Measurements from ENCODE around the gene OPA1. TPM values are rescaled to one million over a fixed set of nuclear protein-coding genes. Genes with fewer than 3 reads are reported as not detected.

Gene OPA1
- total RNA-seq, 2 experiments from 2014 or later = 56.1 to 57.6 TPM

- no peaks in the 10 kb centered on the region for H3K9me3 ChIP-seq (ENCODE audit: control insufficient read depth in 1 of 2, insufficient read depth in 1 of 2, low read length in 2 of 2)
- H3K9me3 Mint-ChIP-seq = no peaks in the 10 kb centered on the region
- POLR2A ChIA-PET = no interaction called here
- H3K27ac ChIP-seq (ENCODE audit: low read depth in 1 of 2, low read length in 2 of 2) = no peak overlapping the region
- no peaks in the 10 kb centered on the region for H3K27me3 Mint-ChIP-seq
- no peaks in the 10 kb centered on the region for H3K36me3 Mint-ChIP-seq (ENCODE audit: low read depth)
- DNase-seq (no peak), ATAC-seq (ENCODE audit: poor library complexity) (no peak)
- no peaks in the 10 kb centered on the region for H3K4me1 Mint-ChIP-seq (ENCODE audit: low read depth)
- no peak for TF ChIP-seq CTCF (IDR thresholded peaks at IDR 0.05)
- H3K27ac Mint-ChIP-seq = no peak overlapping the region
- intact Hi-C loops (cut with DNase I, micrococcal nuclease) = no loop called here
- CTCF ChIA-PET = no interaction called here
- no peaks in the 10 kb centered on the region for H3K4me1 ChIP-seq (ENCODE audit: insufficient read depth, low read length)
- no peak overlapping the region for H3K4me3 Mint-ChIP-seq
- no peak overlapping the region for H3K4me3 ChIP-seq (ENCODE audit: low read length)
- H3K36me3 ChIP-seq (ENCODE audit: insufficient read depth, low read length) = no peaks in the 10 kb centered on the region
- no peaks in the 10 kb centered on the region for H3K27me3 ChIP-seq (ENCODE audit: control insufficient read depth in 1 of 2, insufficient read depth in 2 of 2, low read length in 2 of 2)
These were observed 7.5 kb upstream of the OPA1 start for GRCh38 chr3:193585530-193585929.

GRCh38 chr3:193586526-193586925 lies 6.5 kb upstream of the OPA1 start:
- DNase-seq (no peak), ATAC-seq (ENCODE audit: poor library complexity) (no peak)
- TF ChIP-seq CTCF (IDR thresholded peaks at IDR 0.05) = no peak
- intact Hi-C loops (cut with DNase I, micrococcal nuclease) = no loop called here
- Histone ChIP-seq H3K4me3 (ENCODE audit: low read length) (no peak overlapping the region), H3K36me3 (ENCODE audit: insufficient read depth, low read length) (no peaks in the 10 kb centered on the region), H3K27ac (ENCODE audit: low read depth in 1 of 2, low read length in 2 of 2) (no peak overlapping the region), H3K9me3 (ENCODE audit: control insufficient read depth in 1 of 2, insufficient read depth in 1 of 2, low read length in 2 of 2) (no peaks in the 10 kb centered on the region), H3K4me1 (ENCODE audit: insufficient read depth, low read length) (no peaks in the 10 kb centered on the region), H3K27me3 (ENCODE audit: control insufficient read depth in 1 of 2, insufficient read depth in 2 of 2, low read length in 2 of 2) (no peaks in the 10 kb centered on the region)
- no peak overlapping the region for H3K4me3 Mint-ChIP-seq
- no peaks in the 10 kb centered on the region for H3K9me3 Mint-ChIP-seq
- H3K4me1 Mint-ChIP-seq (ENCODE audit: low read depth) = peaks cover 2% of the 10 kb centered on the region
- no peak overlapping the region for H3K27ac Mint-ChIP-seq
- ChIA-PET CTCF (interaction anchor here (0.5 kb wide), 1 partner anchor 699 kb away, joined by 4 read pairs; no protein-coding TSS in a partner anchor), POLR2A (no interaction called here)
- H3K36me3 Mint-ChIP-seq (ENCODE audit: low read depth) = no peaks in the 10 kb centered on the region
- no peaks in the 10 kb centered on the region for H3K27me3 Mint-ChIP-seq

GRCh38 chr3:193589129-193589528 lies 3.9 kb upstream of the OPA1 start:
- Histone ChIP-seq H3K36me3 (ENCODE audit: insufficient read depth, low read length) (no peaks in the 10 kb centered on the region), H3K9me3 (ENCODE audit: control insufficient read depth in 1 of 2, insufficient read depth in 1 of 2, low read length in 2 of 2) (no peaks in the 10 kb centered on the region), H3K4me1 (ENCODE audit: insufficient read depth, low read length) (peaks cover 16% of the 10 kb centered on the region), H3K4me3 (ENCODE audit: low read length) (no peak overlapping the region), H3K27me3 (ENCODE audit: control insufficient read depth in 1 of 2, insufficient read depth in 2 of 2, low read length in 2 of 2) (no peaks in the 10 kb centered on the region), H3K27ac (ENCODE audit: low read depth in 1 of 2, low read length in 2 of 2) (no peak overlapping the region)
- no peaks in the 10 kb centered on the region for H3K27me3 Mint-ChIP-seq
- H3K27ac Mint-ChIP-seq = no peak overlapping the region
- intact Hi-C loops (cut with DNase I, micrococcal nuclease) = no loop called here
- H3K9me3 Mint-ChIP-seq = no peaks in the 10 kb centered on the region
- CTCF ChIA-PET = no interaction called here
- DNase-seq = no peak
- TF ChIP-seq CTCF (IDR thresholded peaks at IDR 0.05) = no peak
- no peak for ATAC-seq (ENCODE audit: poor library complexity)
- POLR2A ChIA-PET = no interaction called here
- no peak overlapping the region for H3K4me3 Mint-ChIP-seq
- H3K4me1 Mint-ChIP-seq (ENCODE audit: low read depth) = peaks cover 24% of the 10 kb centered on the region
- peaks cover 13% of the 10 kb centered on the region for H3K36me3 Mint-ChIP-seq (ENCODE audit: low read depth)

All from CD4-positive, alpha-beta T cell (primary cell).